NCI-H146 (cell line): ENCODE data around the gene NUP155.
A peak's percentile ranks its signal among the peaks of the same experiment; 100 is the strongest.
"Not testable (repeated sequence)": the region's sequence is repeated elsewhere in the genome, so short reads cannot be mapped to it uniquely, and the experiment has no call there.

Experiments used
- DNase-seq: peaks from one replicate; lab custom pipeline; 2025; lab: John Stamatoyannopoulos, UW

Gene NUP155

GRCh38 chr5:37275511-37275910, 95.4 kb downstream of the NUP155 start:
- no peak for DNase-seq

GRCh38 chr5:37272511-37272910, 98.4 kb downstream of the NUP155 start:
- DNase-seq: no peak

- not testable (repeated sequence) for DNase-seq
Measured at GRCh38 chr5:37268100-37268499, 102.8 kb downstream of the NUP155 start.

GRCh38 chr5:37255774-37256358, 115.0 kb downstream of the NUP155 start:
- no peak for DNase-seq

GRCh38 chr5:37254581-37254980, 116.3 kb downstream of the NUP155 start:
- DNase-seq: no peak

- DNase-seq: no peak
Measured at GRCh38 chr5:37251665-37252064, 119.2 kb downstream of the NUP155 start.

GRCh38 chr5:37249815-37250164, 121.1 kb downstream of the NUP155 start:
- peak; percentile 34 for DNase-seq

GRCh38 chr5:37248970-37249814, 121.7 kb downstream of the NUP155 start, which contains the start of gene CPLANE1:
Gene CPLANE1 (minus strand): TSS chr5:37249376. CDS start chr5:37247698, 1,678 bp downstream.
- DNase-seq: peak; percentile 90

- DNase-seq: peak; percentile 29
Measured at GRCh38 chr5:37248421-37248969, 122.4 kb downstream of the NUP155 start.

- DNase-seq: no peak
Measured at GRCh38 chr5:37247496-37247895, 123.4 kb downstream of the NUP155 start.

GRCh38 chr5:37247036-37247435, 123.9 kb downstream of the NUP155 start:
- no peak for DNase-seq
